ENCODE data around the gene RPA3. TPM values are rescaled to one million over a fixed set of nuclear protein-coding genes. Genes with fewer than 3 reads are reported as not detected.

The RPA3 gene
- total RNA-seq, 4 donors from 2014 or later = 10.6 to 21.0 (median 14.1) TPM

DNA sequence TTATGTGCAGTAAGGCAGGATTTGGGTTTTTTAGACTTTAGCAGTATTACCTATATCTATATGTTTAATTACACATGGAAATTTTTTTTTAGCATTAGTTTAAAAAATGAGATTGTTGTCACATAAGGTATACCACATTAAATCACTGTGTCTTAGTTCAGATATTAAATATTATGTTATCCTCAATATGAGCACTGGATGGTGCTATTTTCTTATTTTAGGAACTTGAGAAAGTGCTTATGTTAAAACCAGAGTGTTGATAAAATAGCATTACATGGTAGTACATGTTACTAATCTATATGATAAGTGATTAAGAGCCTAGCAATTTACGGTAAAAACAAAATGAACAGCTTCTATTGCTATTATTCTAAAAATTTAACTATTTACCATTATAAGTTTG is 123.0 kb downstream of the RPA3 start:
- Histone ChIP-seq H3K4me1 (no peaks in the 10 kb centered on the region), H3K36me3 (peaks cover 0 to 63% of the 10 kb centered on the region in 2 donors), H3K27ac (no peak overlapping the region), H3K27me3 (no peaks in the 10 kb centered on the region), H3K4me3 (no peak overlapping the region), H3K9me3 (no peaks in the 10 kb centered on the region)
- no peak for ATAC-seq
- TF ChIP-seq POLR2AphosphoS5 (IDR thresholded peaks at IDR 0.05) (no peak), EP300 (IDR thresholded peaks at IDR 0.05) (no peak), POLR2A (IDR thresholded peaks at IDR 0.05) (no peak)
- TF ChIP-seq, protein P1, sequence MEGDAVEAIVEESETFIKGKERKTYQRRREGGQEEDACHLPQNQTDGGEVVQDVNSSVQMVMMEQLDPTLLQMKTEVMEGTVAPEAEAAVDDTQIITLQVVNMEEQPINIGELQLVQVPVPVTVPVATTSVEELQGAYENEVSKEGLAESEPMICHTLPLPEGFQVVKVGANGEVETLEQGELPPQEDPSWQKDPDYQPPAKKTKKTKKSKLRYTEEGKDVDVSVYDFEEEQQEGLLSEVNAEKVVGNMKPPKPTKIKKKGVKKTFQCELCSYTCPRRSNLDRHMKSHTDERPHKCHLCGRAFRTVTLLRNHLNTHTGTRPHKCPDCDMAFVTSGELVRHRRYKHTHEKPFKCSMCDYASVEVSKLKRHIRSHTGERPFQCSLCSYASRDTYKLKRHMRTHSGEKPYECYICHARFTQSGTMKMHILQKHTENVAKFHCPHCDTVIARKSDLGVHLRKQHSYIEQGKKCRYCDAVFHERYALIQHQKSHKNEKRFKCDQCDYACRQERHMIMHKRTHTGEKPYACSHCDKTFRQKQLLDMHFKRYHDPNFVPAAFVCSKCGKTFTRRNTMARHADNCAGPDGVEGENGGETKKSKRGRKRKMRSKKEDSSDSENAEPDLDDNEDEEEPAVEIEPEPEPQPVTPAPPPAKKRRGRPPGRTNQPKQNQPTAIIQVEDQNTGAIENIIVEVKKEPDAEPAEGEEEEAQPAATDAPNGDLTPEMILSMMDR (IDR thresholded peaks at IDR 0.05) = peak in 1 of 4 experiments; percentile 5
- 45 to 80% methylated on average over 1 of the region's 1 CpG for WGBS, 2 donors (ENCODE audit: low coverage in 1 of 2)

Other genes starting within 250 kb of the RPA3 start
- 10 to 100 TPM; 12.5 to 21.3 (median 18.7) TPM for gene COL28A1, start 182.7 kb downstream of the RPA3 start, total RNA-seq
- gene MIOS, start 151.7 kb downstream of the RPA3 start, total RNA-seq = 10 to 100 TPM; 24.2 to 40.3 (median 31.5) TPM
- gene UMAD1, start 77.9 kb downstream of the RPA3 start, total RNA-seq = 10 to 100 TPM in 3 of 4 donors, 1 to 10 TPM in 1; 7.4 to 24.4 (median 15.9) TPM

All from gastroesophageal sphincter (tissue), 4 donors.